IPS-NIHi7 (cell line): ENCODE measurements around the gene PLCD1.
A peak's percentile ranks its signal among the peaks of the same experiment; 100 is the strongest.
"Not testable (repeated sequence)": the region's sequence is repeated elsewhere in the genome, so short reads cannot be mapped to it uniquely, and the experiment has no call there.

Experiments
- DNase-seq: peaks from one replicate; pipeline ENCODE4 v3.0.0; 2012; ENCODE audit warnings: mixed read lengths; ENCODE audit errors: extremely low spot score

The PLCD1 gene

GRCh38 chr3:37986479-37987314 lies 42.7 kb downstream of the PLCD1 start:
- no peak for DNase-seq

GRCh38 chr3:37985637-37986320 lies 43.7 kb downstream of the PLCD1 start:
- DNase-seq, result no peak

- DNase-seq, result no peak
Measured at GRCh38 chr3:37984596-37984995, 44.8 kb downstream of the PLCD1 start.

- DNase-seq, result no peak
Measured at GRCh38 chr3:37984051-37984450, 45.4 kb downstream of the PLCD1 start.

GRCh38 chr3:37982331-37982730 lies 47.1 kb downstream of the PLCD1 start:
- no peak for DNase-seq

GRCh38 chr3:37981348-37981664 lies 48.1 kb downstream of the PLCD1 start:
- no peak for DNase-seq

GRCh38 chr3:37980462-37981347 lies 48.7 kb downstream of the PLCD1 start:
- DNase-seq, result no peak

GRCh38 chr3:37979541-37980461 lies 49.6 kb downstream of the PLCD1 start:
- no peak for DNase-seq

GRCh38 chr3:37974121-37975083 lies 55.0 kb downstream of the PLCD1 start:
- peak; percentile 87 for DNase-seq

- DNase-seq, result no peak
Measured at GRCh38 chr3:37973246-37974054, 56.0 kb downstream of the PLCD1 start.

GRCh38 chr3:37972056-37972455 lies 57.4 kb downstream of the PLCD1 start:
- not testable (repeated sequence) for DNase-seq

- DNase-seq, result no peak
Measured at GRCh38 chr3:37971467-37971866, 58.0 kb downstream of the PLCD1 start.

- DNase-seq, result no peak
Measured at GRCh38 chr3:37970802-37971201, 58.6 kb downstream of the PLCD1 start.

- no peak for DNase-seq
Measured at GRCh38 chr3:37969596-37970100, 59.8 kb downstream of the PLCD1 start.

GRCh38 chr3:37968813-37969595 lies 60.4 kb downstream of the PLCD1 start:
- no peak for DNase-seq

- DNase-seq, result no peak
Measured at GRCh38 chr3:37968199-37968598, 61.2 kb downstream of the PLCD1 start.

GRCh38 chr3:37967260-37967881 lies 62.1 kb downstream of the PLCD1 start:
- peak; percentile 88 for DNase-seq

GRCh38 chr3:37964716-37965115 lies 64.7 kb downstream of the PLCD1 start:
- no peak for DNase-seq
